Measurements from ENCODE around the gene ACR.

Gene ACR

GRCh38 chr22:50706481-50707125, 31.4 kb upstream of the ACR start:
- Mint-ChIP-seq H3K36me3 (ENCODE audit: insufficient read depth) (peaks cover 1% of the 10 kb centered on the region), H3K27ac (ENCODE audit: low read depth) (no peak overlapping the region), H3K4me3 (no peak overlapping the region), H3K27me3 (peaks cover 20% of the 10 kb centered on the region), H3K9me3 (peaks cover 4% of the 10 kb centered on the region), H3K4me1 (peaks cover 9% of the 10 kb centered on the region)
- DNase-seq (ENCODE audit: low spot score in 2 of 2) (no peak), ATAC-seq (replicated peaks; ENCODE audit: extremely low read depth, poor library complexity, severe bottlenecking) (no peak)

GRCh38 chr22:50708474-50708873, 29.5 kb upstream of the ACR start:
- Mint-ChIP-seq H3K27ac (ENCODE audit: low read depth) (no peak overlapping the region), H3K27me3 (peaks cover 20% of the 10 kb centered on the region), H3K9me3 (peaks cover 4% of the 10 kb centered on the region), H3K4me3 (no peak overlapping the region), H3K36me3 (ENCODE audit: insufficient read depth) (peaks cover 1% of the 10 kb centered on the region), H3K4me1 (no peaks in the 10 kb centered on the region)
- ATAC-seq (replicated peaks; ENCODE audit: extremely low read depth, poor library complexity, severe bottlenecking) = no peak
- DNase-seq (ENCODE audit: low spot score in 2 of 2) = no peak

GRCh38 chr22:50708996-50709395, 29.0 kb upstream of the ACR start:
- DNase-seq (ENCODE audit: low spot score in 2 of 2) (no peak), ATAC-seq (replicated peaks; ENCODE audit: extremely low read depth, poor library complexity, severe bottlenecking) (no peak)
- Mint-ChIP-seq H3K27ac (ENCODE audit: low read depth) (no peak overlapping the region), H3K4me1 (no peaks in the 10 kb centered on the region), H3K9me3 (peaks cover 4% of the 10 kb centered on the region), H3K4me3 (no peak overlapping the region), H3K27me3 (peaks cover 20% of the 10 kb centered on the region), H3K36me3 (ENCODE audit: insufficient read depth) (peaks cover 1% of the 10 kb centered on the region)

GRCh38 chr22:50710221-50710620, 27.8 kb upstream of the ACR start:
- Mint-ChIP-seq H3K36me3 (ENCODE audit: insufficient read depth) (peaks cover 1% of the 10 kb centered on the region), H3K4me1 (no peaks in the 10 kb centered on the region), H3K27ac (ENCODE audit: low read depth) (no peak overlapping the region), H3K4me3 (no peak overlapping the region), H3K27me3 (peaks cover 20% of the 10 kb centered on the region), H3K9me3 (peaks cover 4% of the 10 kb centered on the region)
- ATAC-seq (replicated peaks; ENCODE audit: extremely low read depth, poor library complexity, severe bottlenecking) (no peak), DNase-seq (ENCODE audit: low spot score in 2 of 2) (no peak)

GRCh38 chr22:50710886-50711285, 27.1 kb upstream of the ACR start:
- Mint-ChIP-seq H3K9me3 (peaks cover 4% of the 10 kb centered on the region), H3K4me3 (no peak overlapping the region), H3K4me1 (no peaks in the 10 kb centered on the region), H3K36me3 (ENCODE audit: insufficient read depth) (peaks cover 1% of the 10 kb centered on the region), H3K27ac (ENCODE audit: low read depth) (no peak overlapping the region), H3K27me3 (peaks cover 27% of the 10 kb centered on the region)
- DNase-seq (ENCODE audit: low spot score in 2 of 2) (no peak), ATAC-seq (replicated peaks; ENCODE audit: extremely low read depth, poor library complexity, severe bottlenecking) (no peak)

GRCh38 chr22:50711446-50712340, 26.3 kb upstream of the ACR start:
- no peak overlapping the region for H3K27ac Mint-ChIP-seq (ENCODE audit: low read depth)
- H3K36me3 Mint-ChIP-seq (ENCODE audit: insufficient read depth) = peaks cover 1% of the 10 kb centered on the region
- H3K27me3 Mint-ChIP-seq = peaks cover 35% of the 10 kb centered on the region
- DNase-seq (ENCODE audit: low spot score in 2 of 2) (no peak), ATAC-seq (replicated peaks; ENCODE audit: extremely low read depth, poor library complexity, severe bottlenecking) (no peak)
- no peak overlapping the region for H3K4me3 Mint-ChIP-seq
- H3K4me1 Mint-ChIP-seq = no peaks in the 10 kb centered on the region
- peaks cover 4% of the 10 kb centered on the region for H3K9me3 Mint-ChIP-seq

- H3K9me3 Mint-ChIP-seq = peaks cover 4% of the 10 kb centered on the region
- peaks cover 39% of the 10 kb centered on the region for H3K27me3 Mint-ChIP-seq
- no peak for ATAC-seq (replicated peaks; ENCODE audit: extremely low read depth, poor library complexity, severe bottlenecking)
- DNase-seq (ENCODE audit: low spot score in 2 of 2) = no peak
- no peak overlapping the region for H3K4me3 Mint-ChIP-seq
- peaks cover 1% of the 10 kb centered on the region for H3K36me3 Mint-ChIP-seq (ENCODE audit: insufficient read depth)
- H3K27ac Mint-ChIP-seq (ENCODE audit: low read depth) = no peak overlapping the region
- no peaks in the 10 kb centered on the region for H3K4me1 Mint-ChIP-seq
Observed at GRCh38 chr22:50712341-50713007, 25.5 kb upstream of the ACR start.

- H3K9me3 Mint-ChIP-seq = peaks cover 4% of the 10 kb centered on the region
- no peak for ATAC-seq (replicated peaks; ENCODE audit: extremely low read depth, poor library complexity, severe bottlenecking)
- H3K4me3 Mint-ChIP-seq = no peak overlapping the region
- DNase-seq (ENCODE audit: low spot score in 2 of 2) = no peak
- no peaks in the 10 kb centered on the region for H3K4me1 Mint-ChIP-seq
- H3K27me3 Mint-ChIP-seq = peaks cover 39% of the 10 kb centered on the region
- H3K36me3 Mint-ChIP-seq (ENCODE audit: insufficient read depth) = peaks cover 1% of the 10 kb centered on the region
- H3K27ac Mint-ChIP-seq (ENCODE audit: low read depth) = no peak overlapping the region
Observed at GRCh38 chr22:50713008-50713385, 25.0 kb upstream of the ACR start.

GRCh38 chr22:50713571-50714056, 24.4 kb upstream of the ACR start:
- Mint-ChIP-seq H3K27me3 (peaks cover 35% of the 10 kb centered on the region), H3K4me3 (no peak overlapping the region), H3K9me3 (peaks cover 4% of the 10 kb centered on the region), H3K27ac (ENCODE audit: low read depth) (no peak overlapping the region), H3K4me1 (no peaks in the 10 kb centered on the region), H3K36me3 (ENCODE audit: insufficient read depth) (peaks cover 1% of the 10 kb centered on the region)
- DNase-seq (ENCODE audit: low spot score in 2 of 2) (no peak), ATAC-seq (replicated peaks; ENCODE audit: extremely low read depth, poor library complexity, severe bottlenecking) (no peak)

- no peak for DNase-seq (ENCODE audit: low spot score in 2 of 2)
- Mint-ChIP-seq H3K36me3 (ENCODE audit: insufficient read depth) (peaks cover 1% of the 10 kb centered on the region), H3K9me3 (peaks cover 4% of the 10 kb centered on the region), H3K4me3 (no peak overlapping the region), H3K27ac (ENCODE audit: low read depth) (no peak overlapping the region), H3K4me1 (no peaks in the 10 kb centered on the region), H3K27me3 (peaks cover 29% of the 10 kb centered on the region)
- ATAC-seq (replicated peaks; ENCODE audit: extremely low read depth, poor library complexity, severe bottlenecking) = no peak
Observed at GRCh38 chr22:50714150-50714549, 23.9 kb upstream of the ACR start.

- Mint-ChIP-seq H3K9me3 (peaks cover 4% of the 10 kb centered on the region), H3K36me3 (ENCODE audit: insufficient read depth) (peaks cover 1% of the 10 kb centered on the region)
- no peak for ATAC-seq (replicated peaks; ENCODE audit: extremely low read depth, poor library complexity, severe bottlenecking)
Observed at GRCh38 chr22:50714631-50715179, 23.3 kb upstream of the ACR start.

GRCh38 chr22:50715250-50715649, 22.8 kb upstream of the ACR start:
- H3K4me3 Mint-ChIP-seq = no peak overlapping the region
- H3K4me1 Mint-ChIP-seq = no peaks in the 10 kb centered on the region
- DNase-seq (ENCODE audit: low spot score in 2 of 2) (no peak), ATAC-seq (replicated peaks; ENCODE audit: extremely low read depth, poor library complexity, severe bottlenecking) (no peak)
- H3K27me3 Mint-ChIP-seq = peaks cover 29% of the 10 kb centered on the region
- peaks cover 1% of the 10 kb centered on the region for H3K36me3 Mint-ChIP-seq (ENCODE audit: insufficient read depth)
- H3K27ac Mint-ChIP-seq (ENCODE audit: low read depth) = no peak overlapping the region
- peaks cover 4% of the 10 kb centered on the region for H3K9me3 Mint-ChIP-seq

More at GRCh38 chr22:50714631-50715179, 23.3 kb upstream of the ACR start:
- no peak for DNase-seq (ENCODE audit: low spot score in 2 of 2)
- Mint-ChIP-seq H3K4me3 (no peak overlapping the region), H3K4me1 (no peaks in the 10 kb centered on the region), H3K27me3 (peaks cover 29% of the 10 kb centered on the region), H3K27ac (ENCODE audit: low read depth) (no peak overlapping the region)

Measured in central memory CD8-positive, alpha-beta T cell (primary cell).